Activated naive CD4-positive, alpha-beta T cell treated with anti-CD3 and anti-CD28 coated beads, Interleukin-2, amount 10 ng/mL, durations not matched to agents 7 days and 5 days (primary cell): ENCODE results near the gene DNMBP.

ENCODE experiments used
- CTCF ChIA-PET: fragments of 350-600 bp; sonication (Branson Sonifier 250); formaldehyde crosslinking; loops from one replicate; lab custom pipeline; 2021; ENCODE audit warnings: antibody characterized with exemption; lab: Charles Lee
- DNase-seq: peaks from one replicate; pipeline ENCODE4 v3.0.0-alpha.2; 2020
- H3K27ac Mint-ChIP-seq: one replicate; pipeline ENCODE4 v1.8.0; 2021; ENCODE audit warnings: mild to moderate bottlenecking, moderate library complexity, mixed read lengths
- H3K27me3 Mint-ChIP-seq: one replicate; pipeline ENCODE4 v1.8.0; 2021; ENCODE audit warnings: mild to moderate bottlenecking, mixed read lengths
- H3K36me3 Mint-ChIP-seq: one replicate; pipeline ENCODE4 v1.8.0; 2021; ENCODE audit warnings: mixed read lengths
- H3K4me1 Mint-ChIP-seq: one replicate; pipeline ENCODE4 v1.8.0; 2021; ENCODE audit warnings: mixed read lengths
- H3K4me3 Mint-ChIP-seq: one replicate; pipeline ENCODE4 v1.8.0; 2021; ENCODE audit warnings: mild to moderate bottlenecking, moderate library complexity, mixed read lengths
- H3K9me3 Mint-ChIP-seq: one replicate; pipeline ENCODE4 v1.8.0; 2021; ENCODE audit warnings: mixed read lengths

DNMBP gene

GRCh38 chr10:100008708-100009282, 952 bp downstream of the DNMBP start:
- Mint-ChIP-seq H3K27me3 (peaks cover 34% of the 10 kb centered on the region), H3K4me1 (peaks cover 44% of the 10 kb centered on the region), H3K9me3 (no peaks in the 10 kb centered on the region), H3K27ac (no peak overlapping the region), H3K4me3 (peak overlapping the region; percentile 73), H3K36me3 (no peaks in the 10 kb centered on the region)
- no peak for DNase-seq
- CTCF ChIA-PET = interaction anchor here (0.7 to 4.4 kb wide), 12 partner anchors 9 to 163 kb away, joined by 3 to 25 read pairs (median 4); no protein-coding TSS in a partner anchor

GRCh38 chr10:100008142-100008522, 1.6 kb downstream of the DNMBP start:
- peaks cover 28% of the 10 kb centered on the region for H3K27me3 Mint-ChIP-seq
- no peak for DNase-seq
- no peaks in the 10 kb centered on the region for H3K9me3 Mint-ChIP-seq
- CTCF ChIA-PET = interaction anchor here (0.9 to 4.4 kb wide), 4 partner anchors 8 to 162 kb away, joined by 3 to 25 read pairs (median 8); no protein-coding TSS in a partner anchor
- H3K4me3 Mint-ChIP-seq = peak overlapping the region; percentile 73
- H3K4me1 Mint-ChIP-seq = peaks cover 44% of the 10 kb centered on the region
- H3K36me3 Mint-ChIP-seq = no peaks in the 10 kb centered on the region
- no peak overlapping the region for H3K27ac Mint-ChIP-seq

- Mint-ChIP-seq H3K4me1 (peaks cover 44% of the 10 kb centered on the region), H3K27me3 (peaks cover 28% of the 10 kb centered on the region), H3K9me3 (no peaks in the 10 kb centered on the region), H3K36me3 (no peaks in the 10 kb centered on the region), H3K4me3 (peak overlapping the region; percentile 35), H3K27ac (no peak overlapping the region)
- CTCF ChIA-PET = interaction anchor here (0.9 to 4.4 kb wide), 3 partner anchors 38 to 162 kb away, joined by 3 to 25 read pairs (median 8); no protein-coding TSS in a partner anchor
- no peak for DNase-seq
Observed at GRCh38 chr10:100007231-100008141, 2.3 kb downstream of the DNMBP start.

DNA sequence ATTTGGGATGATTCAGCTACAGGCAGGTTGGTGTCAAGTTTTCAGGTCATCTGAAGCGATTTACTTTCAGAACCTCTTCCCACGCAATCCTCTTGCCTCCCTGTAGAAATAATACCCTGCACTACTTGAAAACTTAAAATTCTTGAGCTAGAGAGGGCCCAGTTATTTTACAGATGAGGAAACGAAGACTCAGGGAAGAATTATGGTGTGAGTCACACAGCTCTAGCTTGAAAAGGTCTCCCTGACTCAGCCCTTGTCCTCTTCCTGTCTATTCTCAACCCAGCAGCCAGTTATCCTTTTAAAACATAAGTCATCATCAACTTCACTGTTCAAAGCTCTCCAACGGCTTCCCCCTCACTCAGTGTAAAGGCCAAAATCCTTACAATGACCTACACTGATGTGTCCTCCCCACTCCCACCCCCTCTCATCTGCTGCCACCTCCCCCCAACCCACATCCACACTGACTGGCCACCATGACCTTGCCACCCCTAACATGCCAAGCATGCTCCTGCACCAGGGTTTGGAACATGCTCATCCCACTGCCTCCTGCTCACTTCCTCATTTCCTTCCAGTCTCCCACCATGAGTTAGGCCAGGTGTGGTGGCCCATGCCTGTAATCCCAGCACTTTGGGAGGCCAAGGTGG, 3.4 kb downstream of the DNMBP start:
- Mint-ChIP-seq H3K4me1 (peaks cover 44% of the 10 kb centered on the region), H3K4me3 (no peak overlapping the region)
- DNase-seq = no peak

DNA sequence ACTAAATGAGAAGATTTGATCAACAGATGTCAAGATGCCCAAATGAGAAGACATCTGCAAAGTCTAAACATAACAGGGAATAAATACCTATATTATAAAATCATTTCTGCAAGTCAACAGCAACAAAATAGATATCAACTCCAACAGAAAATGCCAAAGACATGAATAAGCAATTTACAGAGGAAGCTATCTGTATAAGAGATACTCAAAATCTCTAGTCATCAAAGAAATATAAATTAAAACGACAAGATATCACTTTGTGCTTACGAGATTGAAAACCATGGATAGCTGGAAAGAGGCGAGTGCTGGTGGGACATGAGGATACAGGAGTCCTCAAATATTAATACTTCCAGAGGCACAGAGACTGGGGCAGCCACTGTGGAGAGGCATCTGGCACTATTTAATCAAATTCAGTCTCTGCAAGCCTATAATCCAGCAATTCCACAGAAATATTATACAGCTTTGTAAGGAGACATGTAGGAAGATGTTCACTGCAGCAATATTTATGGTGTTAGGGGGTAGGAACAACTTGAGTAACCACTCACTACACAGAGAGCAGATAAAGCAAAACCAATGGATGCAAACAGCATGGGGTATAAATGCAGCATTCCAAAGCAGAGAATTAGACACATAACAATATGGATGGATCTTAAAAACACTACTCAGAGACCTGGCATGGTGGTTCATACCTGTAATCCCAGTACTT, 4.8 kb downstream of the DNMBP start:
- peaks cover 36% of the 10 kb centered on the region for H3K4me1 Mint-ChIP-seq
- H3K27me3 Mint-ChIP-seq = peaks cover 17% of the 10 kb centered on the region
- no peak overlapping the region for H3K27ac Mint-ChIP-seq
- H3K9me3 Mint-ChIP-seq = no peaks in the 10 kb centered on the region
- H3K4me3 Mint-ChIP-seq = no peak overlapping the region
- no peaks in the 10 kb centered on the region for H3K36me3 Mint-ChIP-seq
- CTCF ChIA-PET = interaction anchor here (1.0 to 2.3 kb wide), 2 partner anchors 10 to 41 kb away, joined by 4 to 8 read pairs; no protein-coding TSS in a partner anchor
- DNase-seq = no peak

More for the DNA sequence above, 3.4 kb downstream of the DNMBP start:
- Mint-ChIP-seq H3K27me3 (peaks cover 23% of the 10 kb centered on the region), H3K36me3 (no peaks in the 10 kb centered on the region), H3K27ac (no peak overlapping the region), H3K9me3 (no peaks in the 10 kb centered on the region)
- CTCF ChIA-PET = interaction anchor here (1.0 to 4.4 kb wide), 3 partner anchors 35 to 161 kb away, joined by 3 to 25 read pairs (median 8); no protein-coding TSS in a partner anchor

DNA sequence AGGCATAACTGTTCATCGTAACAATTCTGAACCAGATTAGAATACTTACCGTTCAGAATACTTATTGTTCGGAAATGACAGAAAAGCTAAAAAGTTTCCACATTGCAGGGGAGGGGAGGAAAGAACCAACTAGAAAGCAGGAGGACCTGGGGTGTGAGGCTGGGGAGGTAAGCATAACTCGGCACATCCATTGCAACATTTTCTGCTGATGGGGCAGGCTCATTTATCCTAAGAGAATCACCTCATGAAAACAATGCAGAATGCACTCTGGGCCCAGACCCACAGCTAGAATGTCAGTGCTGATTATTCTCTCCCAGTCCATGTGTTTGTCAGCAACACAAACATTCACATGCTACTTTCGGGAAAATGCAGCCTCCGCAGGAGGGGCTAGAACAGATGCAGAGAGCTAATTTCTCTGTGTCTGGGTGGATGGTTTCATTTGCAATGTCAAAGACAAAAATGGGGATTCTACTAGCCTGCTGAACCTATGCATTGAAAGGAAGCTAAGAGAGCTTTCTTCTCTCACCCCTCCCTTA, 9.6 kb downstream of the DNMBP start:
- Mint-ChIP-seq H3K36me3 (no peaks in the 10 kb centered on the region), H3K27ac (no peak overlapping the region), H3K27me3 (no peaks in the 10 kb centered on the region), H3K9me3 (no peaks in the 10 kb centered on the region), H3K4me1 (peaks cover 17% of the 10 kb centered on the region), H3K4me3 (no peak overlapping the region)
- CTCF ChIA-PET = interaction anchor here (1.3 to 1.6 kb wide), 2 partner anchors 9 to 45 kb away, joined by 5 to 6 read pairs; partner anchors contain the start of gene DNMBP
- no peak for DNase-seq

DNA sequence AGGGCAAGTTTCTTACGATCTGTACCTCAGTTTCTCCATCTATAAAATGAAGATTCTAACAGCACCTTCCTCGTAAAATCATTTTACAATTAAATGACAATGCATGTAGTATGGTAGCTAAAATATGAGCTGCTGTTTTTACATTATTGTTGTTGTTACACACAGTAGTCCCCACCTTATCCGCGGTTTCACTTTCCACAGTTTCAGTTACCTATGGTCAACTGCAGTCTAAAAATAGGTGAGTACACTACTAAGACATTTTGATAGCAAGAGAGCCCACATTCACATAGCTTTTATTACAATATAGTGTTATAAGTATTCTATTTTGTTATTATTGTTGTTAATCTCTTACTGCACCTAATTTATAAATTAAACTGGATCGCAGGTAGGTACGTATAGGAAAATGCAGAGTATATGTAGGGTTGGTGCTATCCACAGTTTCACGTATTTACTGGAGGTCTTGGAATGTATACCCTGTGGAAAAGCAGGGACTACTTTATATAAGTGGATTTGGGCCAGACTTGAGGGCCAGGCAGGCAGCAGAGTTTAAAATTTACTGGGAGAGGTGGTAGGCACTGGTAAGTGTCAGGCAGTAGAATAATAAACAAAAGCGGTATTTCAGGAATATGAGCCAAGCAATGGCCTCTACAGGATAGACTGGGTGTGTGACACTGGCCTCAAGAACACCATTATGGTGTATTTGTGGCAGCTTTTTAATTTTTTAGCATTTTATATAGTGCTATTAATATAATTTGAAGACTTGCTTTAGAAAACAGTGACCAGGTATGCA, 10.2 kb downstream of the DNMBP start:
- H3K9me3 Mint-ChIP-seq = no peaks in the 10 kb centered on the region
- H3K27ac Mint-ChIP-seq = no peak overlapping the region
- DNase-seq = no peak
- H3K4me1 Mint-ChIP-seq = peaks cover 21% of the 10 kb centered on the region
- no peak overlapping the region for H3K4me3 Mint-ChIP-seq
- CTCF ChIA-PET = interaction anchor here (1.3 to 1.6 kb wide), 2 partner anchors 9 to 46 kb away, joined by 5 to 6 read pairs; partner anchors contain the start of gene DNMBP
- H3K36me3 Mint-ChIP-seq = no peaks in the 10 kb centered on the region
- H3K27me3 Mint-ChIP-seq = no peaks in the 10 kb centered on the region

DNA sequence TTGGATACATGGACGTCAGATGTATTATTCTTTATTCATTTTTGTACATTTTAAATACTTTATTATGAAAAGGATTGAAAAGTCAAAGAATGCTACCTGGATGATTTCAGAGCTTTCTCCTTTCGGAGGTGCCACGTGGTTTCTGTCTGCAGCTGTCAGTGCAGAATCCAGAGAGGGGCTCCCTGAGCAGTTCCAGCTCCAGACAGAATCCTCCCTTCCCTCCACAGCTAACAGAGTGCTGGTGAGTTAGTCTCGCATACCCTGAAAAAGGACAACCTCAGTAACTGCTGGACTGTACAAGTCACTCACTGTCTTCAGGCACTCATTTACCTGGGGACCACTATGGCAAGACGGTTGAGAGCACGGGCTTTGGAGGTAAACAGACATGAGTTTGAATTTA, 10.9 kb downstream of the DNMBP start:
- Mint-ChIP-seq H3K4me3 (no peak overlapping the region), H3K9me3 (no peaks in the 10 kb centered on the region)

DNA sequence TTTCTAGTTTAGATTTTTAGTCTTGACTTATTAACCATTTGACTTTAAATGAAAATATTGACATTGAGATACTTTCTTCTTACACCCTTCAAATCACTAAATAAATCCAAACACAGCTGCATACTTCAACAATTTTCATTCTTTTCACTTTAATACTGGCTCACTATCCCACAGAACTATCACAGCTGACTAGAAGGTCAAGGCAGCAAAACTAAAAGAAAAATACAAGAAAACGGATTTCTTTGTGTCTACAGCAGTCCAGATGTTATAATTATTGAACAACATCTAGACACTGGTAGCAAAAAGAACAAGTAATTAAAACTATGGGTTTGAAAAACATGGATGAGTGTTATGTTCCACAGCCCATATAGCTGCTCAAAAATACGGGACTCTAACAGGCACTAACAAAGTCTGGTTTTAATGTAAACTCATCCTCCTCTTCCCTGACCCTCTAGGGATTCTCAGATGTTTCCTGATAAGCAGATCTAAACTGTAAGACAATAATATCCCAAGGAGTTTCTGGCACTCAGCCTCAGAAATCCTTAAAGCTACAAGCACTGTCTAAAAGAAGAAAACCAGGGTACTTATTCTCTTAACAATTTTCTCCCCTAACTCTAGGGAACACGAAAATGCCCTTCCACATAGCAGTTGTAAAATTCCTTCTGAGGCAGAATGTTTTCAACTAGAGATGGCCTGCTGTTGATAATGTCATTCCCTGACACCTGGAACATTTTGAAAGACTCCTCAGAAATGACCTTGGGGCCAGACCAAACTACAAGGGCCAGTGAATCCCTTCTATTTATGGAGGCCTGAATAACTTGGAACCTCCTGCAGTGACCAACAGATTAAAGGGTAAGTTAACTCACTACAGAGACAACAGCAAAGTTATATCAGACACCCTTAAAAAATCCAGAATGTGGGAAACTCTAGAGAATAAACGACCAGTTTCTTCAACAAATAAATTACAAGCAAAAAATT, 12.8 kb downstream of the DNMBP start:
- CTCF ChIA-PET = interaction anchor here (0.7 to 1.4 kb wide), 2 partner anchors 151 to 384 kb away, joined by 3 read pairs; no protein-coding TSS in a partner anchor
- H3K27me3 Mint-ChIP-seq = no peaks in the 10 kb centered on the region
- H3K27ac Mint-ChIP-seq = no peak overlapping the region
- H3K9me3 Mint-ChIP-seq = no peaks in the 10 kb centered on the region
- H3K36me3 Mint-ChIP-seq = no peaks in the 10 kb centered on the region
- no peak overlapping the region for H3K4me3 Mint-ChIP-seq
- H3K4me1 Mint-ChIP-seq = peaks cover 33% of the 10 kb centered on the region
- no peak for DNase-seq

More for the DNA sequence above, 10.9 kb downstream of the DNMBP start:
- Mint-ChIP-seq H3K27ac (no peak overlapping the region), H3K36me3 (no peaks in the 10 kb centered on the region), H3K27me3 (no peaks in the 10 kb centered on the region), H3K4me1 (peaks cover 28% of the 10 kb centered on the region)
- CTCF ChIA-PET = interaction anchor here (1.6 kb wide), 1 partner anchor 10 kb away, joined by 6 read pairs; the partner anchor contains the start of gene DNMBP
- no peak for DNase-seq

- CTCF ChIA-PET = interaction anchor here (1.6 to 1.8 kb wide), 2 partner anchors 9 to 14 kb away, joined by 4 to 9 read pairs; partner anchors contain the start of gene DNMBP
- Mint-ChIP-seq H3K9me3 (no peaks in the 10 kb centered on the region), H3K4me1 (peaks cover 33% of the 10 kb centered on the region), H3K27ac (peak overlapping the region; percentile 1), H3K36me3 (no peaks in the 10 kb centered on the region), H3K4me3 (no peak overlapping the region), H3K27me3 (no peaks in the 10 kb centered on the region)
- no peak for DNase-seq
Observed at GRCh38 chr10:99995713-99996112, 14.0 kb downstream of the DNMBP start.

DNA sequence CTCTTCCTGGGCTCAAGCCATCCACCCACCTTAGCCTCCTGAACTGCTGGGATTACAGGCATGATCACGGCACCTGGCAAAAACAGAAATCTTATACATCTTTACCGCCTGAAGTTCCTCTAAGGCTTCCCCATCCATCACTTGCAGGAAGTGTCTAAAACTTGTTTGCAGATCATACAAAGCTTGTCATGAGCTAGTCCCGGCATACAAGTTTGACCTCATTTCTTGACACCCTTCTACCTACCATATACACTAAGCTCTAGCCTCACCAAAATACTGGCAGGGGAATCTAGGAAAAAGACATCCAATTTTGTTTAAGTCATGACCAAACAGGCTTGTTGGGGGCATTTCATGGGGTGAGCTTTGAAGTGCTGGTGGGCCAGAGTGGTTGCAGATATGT, 14.5 kb downstream of the DNMBP start:
- no peak overlapping the region for H3K4me3 Mint-ChIP-seq

More for the DNA sequence above, 14.5 kb downstream of the DNMBP start:
- Mint-ChIP-seq H3K27me3 (no peaks in the 10 kb centered on the region), H3K4me1 (peaks cover 33% of the 10 kb centered on the region), H3K27ac (peak overlapping the region; percentile 1), H3K9me3 (no peaks in the 10 kb centered on the region), H3K36me3 (no peaks in the 10 kb centered on the region)
- DNase-seq = no peak
- CTCF ChIA-PET = interaction anchor here (1.6 to 1.8 kb wide), 2 partner anchors 10 to 14 kb away, joined by 4 to 9 read pairs; partner anchors contain the start of gene DNMBP
